ENCODE measurements around the gene CPT1B. TPM values are rescaled to one million over a fixed set of nuclear protein-coding genes. Genes with fewer than 3 reads are reported as not detected.
"Not testable (repeated sequence)": the region's sequence is repeated elsewhere in the genome, so short reads cannot be mapped to it uniquely, and the experiment has no call there.

CPT1B gene
- total and polyA plus RNA-seq, 2 experiments from 2014 or later = 1.3 to 2.9 TPM

DNA sequence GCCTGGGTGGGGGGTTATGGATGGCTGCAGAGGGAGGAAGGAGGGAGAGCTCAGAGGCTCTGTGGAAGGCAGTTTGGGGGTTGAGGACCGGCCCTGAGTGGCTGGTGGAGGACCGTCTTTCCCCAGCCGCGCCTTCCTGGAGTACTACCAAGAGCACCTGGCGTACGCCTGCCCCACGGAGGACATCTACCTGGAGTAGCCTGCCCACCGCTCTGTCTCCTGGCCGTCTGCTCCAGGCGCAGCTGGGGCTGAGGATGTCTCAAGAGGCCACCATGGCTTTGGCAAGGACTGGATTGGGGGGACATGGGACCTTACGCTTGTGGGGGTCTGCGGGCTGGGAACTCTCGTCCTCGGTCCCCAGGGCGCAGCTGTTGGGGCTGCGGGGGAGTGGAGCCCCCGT, 32.4 kb upstream of the CPT1B start:
- H3K4me2 ChIP-seq (ENCODE audit: unreplicated experiment) = no peak overlapping the region
- H3K9ac ChIP-seq = no peak overlapping the region
- H3K4me3 ChIP-seq = no peak overlapping the region
- TF ChIP-seq EZH2 (IDR thresholded peaks at IDR 0.05; ENCODE audit: insufficient read depth, poor library complexity, severe bottlenecking) (no peak), EZH2phosphoT487 (IDR thresholded peaks at IDR 0.05; ENCODE audit: insufficient read depth, low read depth) (no peak)
- H3K9me2 ChIP-seq (ENCODE audit: insufficient read depth) = no peaks in the 10 kb centered on the region
- H3K79me2 ChIP-seq (ENCODE audit: insufficient read depth) = no peaks in the 10 kb centered on the region
- no peaks in the 10 kb centered on the region; the same call in 1 of the 2 replicates for H3K27me3 ChIP-seq (replicated peaks; ENCODE audit: insufficient read depth)
- DNase-seq = no peak
- no peak overlapping the region for H3K27ac ChIP-seq
- 66 to 68% methylated on average over 16 to 17 of the region's 17 CpGs for WGBS, 2 experiments (ENCODE audit: low coverage in 1 of 2, low lambda C conversion rate in 2 of 2, missing lambda C conversion rate in 2 of 2)
- in situ Hi-C loops (cut with MboI) = no loop called here
- H4K20me1 ChIP-seq (ENCODE audit: insufficient read depth) = no peaks in the 10 kb centered on the region
- no peaks in the 10 kb centered on the region for H3K4me1 ChIP-seq (ENCODE audit: insufficient read depth)
- H3K9me3 ChIP-seq (ENCODE audit: low read depth) = no peaks in the 10 kb centered on the region
- no peaks in the 10 kb centered on the region for H3K36me3 ChIP-seq (ENCODE audit: low read depth)
- no peak overlapping the region for H2AFZ ChIP-seq
- H3F3A ChIP-seq (ENCODE audit: insufficient read depth) = no peaks in the 10 kb centered on the region

DNA sequence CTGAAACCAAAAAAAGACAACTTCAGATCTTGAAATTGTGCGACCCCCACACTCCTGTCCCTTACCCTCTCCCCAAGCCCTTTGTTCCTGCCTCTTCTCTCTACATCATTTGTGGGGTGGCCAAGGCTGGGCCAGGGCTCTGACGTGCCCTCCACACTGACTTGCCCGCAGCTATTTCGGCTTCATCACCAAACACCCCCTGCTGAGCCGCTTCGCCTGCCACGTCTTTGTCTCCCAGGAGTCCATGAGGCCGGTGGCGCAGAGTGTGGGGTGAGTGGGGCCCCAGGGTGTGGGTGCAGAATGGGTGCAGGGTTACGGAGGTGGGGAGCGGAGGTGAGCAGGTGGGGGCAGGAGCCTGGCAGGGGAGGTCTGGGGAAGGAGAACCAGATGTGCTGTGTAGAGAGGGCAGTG, 31.8 kb upstream of the CPT1B start:
- Histone ChIP-seq H2AFZ (no peak overlapping the region), H3K4me1 (ENCODE audit: insufficient read depth) (no peaks in the 10 kb centered on the region), H3K36me3 (ENCODE audit: low read depth) (no peaks in the 10 kb centered on the region), H3F3A (ENCODE audit: insufficient read depth) (no peaks in the 10 kb centered on the region), H3K79me2 (ENCODE audit: insufficient read depth) (no peaks in the 10 kb centered on the region), H4K20me1 (ENCODE audit: insufficient read depth) (no peaks in the 10 kb centered on the region), H3K27ac (no peak overlapping the region), H3K4me3 (no peak overlapping the region), H3K9me3 (ENCODE audit: low read depth) (no peaks in the 10 kb centered on the region), H3K9ac (no peak overlapping the region), H3K27me3 (replicated peaks; ENCODE audit: insufficient read depth) (no peaks in the 10 kb centered on the region; the same call in 1 of the 2 replicates), H3K9me2 (ENCODE audit: insufficient read depth) (no peaks in the 10 kb centered on the region), H3K4me2 (ENCODE audit: unreplicated experiment) (no peak overlapping the region)
- TF ChIP-seq EZH2phosphoT487 (IDR thresholded peaks at IDR 0.05; ENCODE audit: insufficient read depth, low read depth) = no peak
- TF ChIP-seq EZH2 (IDR thresholded peaks at IDR 0.05; ENCODE audit: insufficient read depth, poor library complexity, severe bottlenecking) = no peak
- DNase-seq = no peak
- in situ Hi-C loops (cut with MboI) = no loop called here
- 84 to 86% methylated on average over 9 to 11 of the region's 11 CpGs for WGBS, 2 experiments (ENCODE audit: low coverage in 1 of 2, low lambda C conversion rate in 2 of 2, missing lambda C conversion rate in 2 of 2)

DNA sequence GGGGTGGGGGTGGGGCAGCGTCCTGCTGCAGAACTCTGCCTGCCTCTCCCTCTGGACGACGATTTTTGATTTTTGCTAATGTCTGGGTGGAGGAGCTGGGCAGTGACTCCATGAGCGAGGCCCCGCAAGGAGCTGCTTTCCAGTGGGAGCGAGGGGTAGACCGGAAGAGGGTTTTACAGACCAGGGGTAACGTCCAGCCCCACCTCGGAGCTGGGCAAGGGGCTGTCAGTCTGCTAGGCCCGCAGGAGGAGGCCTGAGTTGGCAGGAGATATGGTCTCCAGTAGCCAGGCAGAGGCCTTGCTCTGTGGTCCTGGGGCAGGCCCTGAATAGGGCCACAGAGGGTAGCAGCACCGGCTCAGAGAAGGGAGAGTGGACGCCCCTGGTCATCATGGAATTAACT, 31.4 kb upstream of the CPT1B start:
- no peaks in the 10 kb centered on the region for H3K4me1 ChIP-seq (ENCODE audit: insufficient read depth)

GRCh38 chr22:50608996-50609395, 30.8 kb upstream of the CPT1B start:
- Histone ChIP-seq H3K4me2 (ENCODE audit: unreplicated experiment) (no peak overlapping the region), H3K36me3 (ENCODE audit: low read depth) (no peaks in the 10 kb centered on the region), H3K79me2 (ENCODE audit: insufficient read depth) (no peaks in the 10 kb centered on the region), H3K27ac (no peak overlapping the region), H3K27me3 (replicated peaks; ENCODE audit: insufficient read depth) (no peaks in the 10 kb centered on the region; the same call in none of the 2 replicates), H4K20me1 (ENCODE audit: insufficient read depth) (no peaks in the 10 kb centered on the region), H3K4me1 (ENCODE audit: insufficient read depth) (no peaks in the 10 kb centered on the region), H3F3A (ENCODE audit: insufficient read depth) (no peaks in the 10 kb centered on the region), H2AFZ (no peak overlapping the region), H3K9me2 (ENCODE audit: insufficient read depth) (no peaks in the 10 kb centered on the region), H3K9me3 (ENCODE audit: low read depth) (no peaks in the 10 kb centered on the region), H3K4me3 (no peak overlapping the region), H3K9ac (no peak overlapping the region)
- DNase-seq = no peak
- WGBS, 2 experiments (ENCODE audit: low coverage in 1 of 2, low lambda C conversion rate in 2 of 2, missing lambda C conversion rate in 2 of 2) = 58 to 67% methylated on average over 10 of the region's 10 CpGs
- TF ChIP-seq EZH2 (IDR thresholded peaks at IDR 0.05; ENCODE audit: insufficient read depth, poor library complexity, severe bottlenecking) (no peak), EZH2phosphoT487 (IDR thresholded peaks at IDR 0.05; ENCODE audit: insufficient read depth, low read depth) (no peak)
- in situ Hi-C loops (cut with MboI) = no loop called here

More for the DNA sequence above, 31.4 kb upstream of the CPT1B start:
- 54% methylated on average over 10 to 11 of the region's 12 CpGs for WGBS, 2 experiments (ENCODE audit: low coverage in 1 of 2, low lambda C conversion rate in 2 of 2, missing lambda C conversion rate in 2 of 2)
- Histone ChIP-seq H4K20me1 (ENCODE audit: insufficient read depth) (no peaks in the 10 kb centered on the region), H3K4me2 (ENCODE audit: unreplicated experiment) (no peak overlapping the region), H3F3A (ENCODE audit: insufficient read depth) (no peaks in the 10 kb centered on the region), H3K27me3 (replicated peaks; ENCODE audit: insufficient read depth) (no peaks in the 10 kb centered on the region; the same call in 1 of the 2 replicates), H3K27ac (no peak overlapping the region), H3K9me3 (ENCODE audit: low read depth) (no peaks in the 10 kb centered on the region), H3K4me3 (no peak overlapping the region), H3K79me2 (ENCODE audit: insufficient read depth) (no peaks in the 10 kb centered on the region), H3K36me3 (ENCODE audit: low read depth) (no peaks in the 10 kb centered on the region), H3K9ac (no peak overlapping the region), H3K9me2 (ENCODE audit: insufficient read depth) (no peaks in the 10 kb centered on the region), H2AFZ (no peak overlapping the region)
- no peak for DNase-seq
- in situ Hi-C loops (cut with MboI) = no loop called here
- no peak for TF ChIP-seq EZH2 (IDR thresholded peaks at IDR 0.05; ENCODE audit: insufficient read depth, poor library complexity, severe bottlenecking)
- TF ChIP-seq EZH2phosphoT487 (IDR thresholded peaks at IDR 0.05; ENCODE audit: insufficient read depth, low read depth) = no peak

DNA sequence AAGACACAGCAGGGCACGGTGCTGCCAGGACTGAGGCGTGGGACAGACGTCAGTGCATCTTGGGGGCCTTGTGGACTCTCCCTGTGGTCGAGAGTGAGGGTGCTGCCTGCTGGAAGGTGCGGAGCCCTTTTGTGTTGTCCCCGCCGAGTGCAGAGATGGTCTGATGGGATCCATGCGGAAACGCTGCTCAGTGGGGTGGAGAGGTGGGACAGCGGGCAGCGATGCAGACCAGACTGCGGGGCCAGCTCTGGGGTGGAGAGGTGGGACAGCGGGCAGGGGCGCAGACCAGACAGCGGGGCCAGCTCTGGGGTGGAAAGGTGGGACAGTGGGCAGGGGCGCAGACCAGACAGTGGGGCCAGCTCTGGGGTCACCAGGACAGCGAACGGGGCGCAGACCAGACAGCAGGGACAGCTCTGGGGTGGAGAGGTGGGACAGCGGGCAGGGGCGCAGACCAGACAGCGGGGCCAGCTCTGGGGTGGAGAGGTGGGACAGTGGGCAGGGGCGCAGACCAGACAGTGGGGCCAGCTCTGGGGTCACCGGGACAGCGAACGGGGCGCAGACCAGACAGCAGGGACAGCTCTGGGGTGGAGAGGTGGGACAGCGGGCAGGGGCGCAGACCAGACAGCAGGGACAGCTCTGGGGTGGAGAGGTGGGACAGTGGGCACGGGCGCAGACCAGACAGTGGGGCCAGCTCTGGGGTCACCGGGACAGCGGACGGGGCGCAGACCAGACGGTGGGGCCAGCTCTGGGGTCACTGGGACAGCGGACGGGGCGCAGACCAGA, 30.0 kb upstream of the CPT1B start:
- H3K4me1 ChIP-seq (ENCODE audit: insufficient read depth); DNase-seq; H3K9me2 ChIP-seq (ENCODE audit: insufficient read depth); H2AFZ ChIP-seq; H3K9me3 ChIP-seq (ENCODE audit: low read depth); in situ Hi-C loops (cut with MboI); H3K4me3 ChIP-seq; H3K36me3 ChIP-seq (ENCODE audit: low read depth); H3K4me2 ChIP-seq (ENCODE audit: unreplicated experiment); H3K79me2 ChIP-seq (ENCODE audit: insufficient read depth); H3K27ac ChIP-seq; H3K27me3 ChIP-seq (replicated peaks; ENCODE audit: insufficient read depth); H4K20me1 ChIP-seq (ENCODE audit: insufficient read depth); H3K9ac ChIP-seq; H3F3A ChIP-seq (ENCODE audit: insufficient read depth): not testable (repeated sequence)
- WGBS, 2 experiments (ENCODE audit: low coverage in 1 of 2, low lambda C conversion rate in 2 of 2, missing lambda C conversion rate in 2 of 2) = 70 to 74% methylated on average over 17 to 39 of the region's 39 CpGs
